ENCODE results near the gene SLC6A17. TPM values are rescaled to one million over a fixed set of nuclear protein-coding genes. Genes with fewer than 3 reads are reported as not detected.

The SLC6A17 gene
- total and polyA plus RNA-seq, 2 donors (not counting 1 experiment from before 2014, with no cell fraction given) = not detected

DNA sequence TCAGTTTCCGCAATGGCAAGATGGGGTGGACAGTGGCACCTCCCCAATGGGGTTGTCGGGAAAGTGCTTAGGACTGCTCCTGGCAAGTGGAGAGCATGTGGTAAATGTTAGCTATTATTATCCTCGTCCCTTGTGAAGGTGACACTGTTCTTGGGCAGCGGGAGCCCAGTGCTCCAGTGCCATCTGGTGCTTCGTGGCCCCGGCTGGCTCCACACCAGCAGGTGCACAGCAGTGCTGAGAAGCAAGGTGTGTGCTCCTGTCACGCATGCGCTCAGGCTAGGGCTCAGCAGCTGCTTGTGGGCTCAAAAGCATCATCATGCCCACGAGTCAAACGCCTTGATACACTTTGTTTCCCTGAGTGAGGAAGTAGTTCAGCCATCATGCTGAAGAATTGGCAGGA is 34.9 kb downstream of the SLC6A17 start:
- 63% methylated on average over 10 of the region's 10 CpGs for WGBS (ENCODE audit: insufficient coverage)
- Histone ChIP-seq H3K27me3 (replicated peaks in 1 of 4; ENCODE audit: control extremely low read depth in 1 of 4, control insufficient read depth in 3 of 4, insufficient read depth in 4 of 4, low read length in 3 of 4) (peaks cover 0 to 11% (median 3%) of the 10 kb centered on the region in 4 experiments), H3K36me3 (replicated peaks in 1 of 2; ENCODE audit: control extremely low read depth in 1 of 2, control insufficient read depth in 1 of 2, extremely low read depth in 1 of 2, insufficient read depth in 2 of 2, low read length in 1 of 2) (no peaks in the 10 kb centered on the region), H3K27ac (ENCODE audit: low read length in 2 of 2) (no peak overlapping the region), H3K4me3 (ENCODE audit: control extremely low read depth in 1 of 5, extremely low read depth in 1 of 5, insufficient read depth in 1 of 5, low read depth in 2 of 5, low read length in 4 of 5) (no peak overlapping the region), H3K79me2 (ENCODE audit: control insufficient read depth, insufficient read depth, low read length) (no peaks in the 10 kb centered on the region), H2AFZ (ENCODE audit: insufficient read depth, low read depth, low read length, poor library complexity, severe bottlenecking) (no peak overlapping the region), H4K20me1 (ENCODE audit: control insufficient read depth, insufficient read depth, low read length, poor library complexity, severe bottlenecking) (no peaks in the 10 kb centered on the region), H3K9me3 (ENCODE audit: control extremely low read depth in 1 of 3, control insufficient read depth in 2 of 3, insufficient read depth in 1 of 3, low read length in 2 of 3) (no peaks in the 10 kb centered on the region), H3K9ac (ENCODE audit: low read length) (no peak overlapping the region), H3K4me1 (ENCODE audit: control insufficient read depth in 2 of 2, insufficient read depth in 2 of 2, low read length in 2 of 2) (no peaks in the 10 kb centered on the region), H3K4me2 (replicated peaks; ENCODE audit: low read depth, low read length, poor library complexity, severe bottlenecking) (no peak overlapping the region)
- ChIA-PET POLR2A (no interaction called here), CTCF (no interaction called here)
- ATAC-seq (ENCODE audit: low read depth) (no peak), DNase-seq (no peak)
- H3K4me3 Mint-ChIP-seq = no peak overlapping the region
- no peaks in the 10 kb centered on the region for H3K9me3 Mint-ChIP-seq (ENCODE audit: insufficient read depth)
- peaks cover 29% of the 10 kb centered on the region for H3K27me3 Mint-ChIP-seq
- no peaks in the 10 kb centered on the region for H3K4me1 Mint-ChIP-seq
- no peak for TF ChIP-seq EZH2 (IDR thresholded peaks at IDR 0.05; ENCODE audit: borderline replicate concordance, insufficient read depth, low read depth, low read length, poor library complexity, severe bottlenecking)
- TF ChIP-seq, protein P1, sequence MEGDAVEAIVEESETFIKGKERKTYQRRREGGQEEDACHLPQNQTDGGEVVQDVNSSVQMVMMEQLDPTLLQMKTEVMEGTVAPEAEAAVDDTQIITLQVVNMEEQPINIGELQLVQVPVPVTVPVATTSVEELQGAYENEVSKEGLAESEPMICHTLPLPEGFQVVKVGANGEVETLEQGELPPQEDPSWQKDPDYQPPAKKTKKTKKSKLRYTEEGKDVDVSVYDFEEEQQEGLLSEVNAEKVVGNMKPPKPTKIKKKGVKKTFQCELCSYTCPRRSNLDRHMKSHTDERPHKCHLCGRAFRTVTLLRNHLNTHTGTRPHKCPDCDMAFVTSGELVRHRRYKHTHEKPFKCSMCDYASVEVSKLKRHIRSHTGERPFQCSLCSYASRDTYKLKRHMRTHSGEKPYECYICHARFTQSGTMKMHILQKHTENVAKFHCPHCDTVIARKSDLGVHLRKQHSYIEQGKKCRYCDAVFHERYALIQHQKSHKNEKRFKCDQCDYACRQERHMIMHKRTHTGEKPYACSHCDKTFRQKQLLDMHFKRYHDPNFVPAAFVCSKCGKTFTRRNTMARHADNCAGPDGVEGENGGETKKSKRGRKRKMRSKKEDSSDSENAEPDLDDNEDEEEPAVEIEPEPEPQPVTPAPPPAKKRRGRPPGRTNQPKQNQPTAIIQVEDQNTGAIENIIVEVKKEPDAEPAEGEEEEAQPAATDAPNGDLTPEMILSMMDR (IDR thresholded peaks at IDR 0.05) = no peak
- no peak overlapping the region for H3K27ac Mint-ChIP-seq
- intact Hi-C loops (cut with micrococcal nuclease) = no loop called here

- H3K27ac Mint-ChIP-seq = no peak overlapping the region
- 89% methylated on average over 2 of the region's 5 CpGs for WGBS (ENCODE audit: insufficient coverage)
- Histone ChIP-seq H4K20me1 (ENCODE audit: control insufficient read depth, insufficient read depth, low read length, poor library complexity, severe bottlenecking) (no peaks in the 10 kb centered on the region), H3K27me3 (replicated peaks in 1 of 4; ENCODE audit: control extremely low read depth in 1 of 4, control insufficient read depth in 3 of 4, insufficient read depth in 4 of 4, low read length in 3 of 4) (peaks cover 0 to 5% (median 3%) of the 10 kb centered on the region in 4 experiments), H3K27ac (ENCODE audit: low read length in 2 of 2) (no peak overlapping the region), H3K4me1 (ENCODE audit: control insufficient read depth in 2 of 2, insufficient read depth in 2 of 2, low read length in 2 of 2) (no peaks in the 10 kb centered on the region), H3K9me3 (ENCODE audit: control extremely low read depth in 1 of 3, control insufficient read depth in 2 of 3, insufficient read depth in 1 of 3, low read length in 2 of 3) (no peaks in the 10 kb centered on the region), H3K9ac (ENCODE audit: low read length) (no peak overlapping the region), H3K4me2 (replicated peaks; ENCODE audit: low read depth, low read length, poor library complexity, severe bottlenecking) (no peak overlapping the region), H3K79me2 (ENCODE audit: control insufficient read depth, insufficient read depth, low read length) (no peaks in the 10 kb centered on the region), H3K4me3 (ENCODE audit: control extremely low read depth in 1 of 5, extremely low read depth in 1 of 5, insufficient read depth in 1 of 5, low read depth in 2 of 5, low read length in 4 of 5) (no peak overlapping the region), H2AFZ (ENCODE audit: insufficient read depth, low read depth, low read length, poor library complexity, severe bottlenecking) (no peak overlapping the region), H3K36me3 (replicated peaks in 1 of 2; ENCODE audit: control extremely low read depth in 1 of 2, control insufficient read depth in 1 of 2, extremely low read depth in 1 of 2, insufficient read depth in 2 of 2, low read length in 1 of 2) (no peaks in the 10 kb centered on the region)
- no peak overlapping the region for H3K4me3 Mint-ChIP-seq
- TF ChIP-seq, protein P1 (IDR thresholded peaks at IDR 0.05) = no peak
- no peak for TF ChIP-seq EZH2 (IDR thresholded peaks at IDR 0.05; ENCODE audit: borderline replicate concordance, insufficient read depth, low read depth, low read length, poor library complexity, severe bottlenecking)
- DNase-seq (no peak), ATAC-seq (ENCODE audit: low read depth) (no peak)
- peaks cover 38% of the 10 kb centered on the region for H3K27me3 Mint-ChIP-seq
- POLR2A ChIA-PET = no interaction called here
- H3K9me3 Mint-ChIP-seq (ENCODE audit: insufficient read depth) = no peaks in the 10 kb centered on the region
- no peaks in the 10 kb centered on the region for H3K4me1 Mint-ChIP-seq
- intact Hi-C loops (cut with micrococcal nuclease) = no loop called here
- CTCF ChIA-PET = interaction anchor here (1.0 to 2.1 kb wide), 3 partner anchors 10 to 310 kb away, joined by 3 to 11 read pairs (median 3); no protein-coding TSS in a partner anchor
Observed at GRCh38 chr1:110186558-110186957, 36.3 kb downstream of the SLC6A17 start.
